GM21367 (cell line): ENCODE data around the gene KIAA1671.

ENCODE experiments used
- ATAC-seq: cut with Tn5 transposase; IDR thresholded peaks from one replicate; pipeline ENCODE4 v1.9.1; 2021; ENCODE audit not compliant: unreplicated experiment

The KIAA1671 gene

GRCh38 chr22:25109878-25110595 lies 157.5 kb downstream of the KIAA1671 start:
- ATAC-seq, result no peak

- ATAC-seq, result no peak
Observed at GRCh38 chr22:25110596-25110845, 158.0 kb downstream of the KIAA1671 start.

DNA sequence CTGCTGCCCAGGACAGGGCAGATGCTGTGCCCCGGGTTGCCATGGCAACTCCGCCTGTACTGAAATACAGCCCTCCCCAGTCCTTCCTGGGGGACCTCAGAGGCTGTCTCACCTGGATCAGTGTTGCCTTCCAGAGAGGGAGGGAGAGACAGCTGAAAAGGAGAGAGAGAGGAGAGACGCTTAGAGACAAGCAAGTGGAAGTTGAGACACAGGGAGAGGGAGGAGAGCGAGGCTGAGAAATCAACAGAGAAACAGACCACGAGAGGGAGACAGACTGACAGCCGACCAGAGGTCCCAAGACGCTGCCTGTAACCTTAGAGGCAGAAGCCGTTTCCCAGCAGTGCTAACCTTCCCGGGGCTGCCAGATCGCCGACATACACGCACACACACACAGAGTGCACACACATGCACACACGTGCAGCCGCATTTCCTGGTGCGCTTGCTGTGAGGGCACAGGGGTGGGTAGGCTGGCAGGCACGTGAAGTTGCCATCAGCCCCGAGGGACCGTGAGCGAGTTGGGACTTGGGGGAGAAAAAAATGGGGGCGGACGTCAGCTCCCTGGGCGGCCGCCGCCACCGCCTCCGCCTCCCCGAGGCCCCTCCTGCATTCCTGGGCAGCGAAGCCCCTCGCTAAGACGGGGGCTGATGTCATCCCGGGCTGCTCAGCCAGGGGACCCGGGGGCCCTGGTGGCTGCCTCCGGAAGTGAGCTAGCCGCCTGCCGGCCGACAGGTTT lies 158.5 kb downstream of the KIAA1671 start:
- no peak for ATAC-seq

- no peak for ATAC-seq
Observed at GRCh38 chr22:25111579-25112517, 159.3 kb downstream of the KIAA1671 start.

- ATAC-seq, result no peak
Observed at GRCh38 chr22:25112538-25113253, 160.2 kb downstream of the KIAA1671 start.

DNA sequence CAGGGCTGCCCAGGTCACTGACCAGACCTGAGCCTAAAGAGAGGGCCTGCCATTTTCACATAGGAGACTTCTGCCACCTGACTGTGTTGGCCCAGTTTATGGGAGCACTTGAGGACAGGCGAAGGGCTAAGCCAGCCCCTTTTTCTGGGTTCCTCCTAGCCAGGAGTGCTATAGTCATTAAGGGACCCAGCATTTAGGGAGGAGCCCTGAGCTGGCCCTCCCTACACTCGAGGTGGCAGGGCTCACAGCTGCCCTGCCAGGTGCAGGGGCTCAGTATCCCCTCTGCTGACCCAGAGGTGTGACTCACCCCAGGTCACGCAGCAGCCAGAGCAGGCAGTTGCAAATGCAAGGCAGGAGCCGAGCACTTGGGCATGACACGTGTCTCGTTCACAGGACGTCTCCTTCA lies 160.8 kb downstream of the KIAA1671 start:
- no peak for ATAC-seq

DNA sequence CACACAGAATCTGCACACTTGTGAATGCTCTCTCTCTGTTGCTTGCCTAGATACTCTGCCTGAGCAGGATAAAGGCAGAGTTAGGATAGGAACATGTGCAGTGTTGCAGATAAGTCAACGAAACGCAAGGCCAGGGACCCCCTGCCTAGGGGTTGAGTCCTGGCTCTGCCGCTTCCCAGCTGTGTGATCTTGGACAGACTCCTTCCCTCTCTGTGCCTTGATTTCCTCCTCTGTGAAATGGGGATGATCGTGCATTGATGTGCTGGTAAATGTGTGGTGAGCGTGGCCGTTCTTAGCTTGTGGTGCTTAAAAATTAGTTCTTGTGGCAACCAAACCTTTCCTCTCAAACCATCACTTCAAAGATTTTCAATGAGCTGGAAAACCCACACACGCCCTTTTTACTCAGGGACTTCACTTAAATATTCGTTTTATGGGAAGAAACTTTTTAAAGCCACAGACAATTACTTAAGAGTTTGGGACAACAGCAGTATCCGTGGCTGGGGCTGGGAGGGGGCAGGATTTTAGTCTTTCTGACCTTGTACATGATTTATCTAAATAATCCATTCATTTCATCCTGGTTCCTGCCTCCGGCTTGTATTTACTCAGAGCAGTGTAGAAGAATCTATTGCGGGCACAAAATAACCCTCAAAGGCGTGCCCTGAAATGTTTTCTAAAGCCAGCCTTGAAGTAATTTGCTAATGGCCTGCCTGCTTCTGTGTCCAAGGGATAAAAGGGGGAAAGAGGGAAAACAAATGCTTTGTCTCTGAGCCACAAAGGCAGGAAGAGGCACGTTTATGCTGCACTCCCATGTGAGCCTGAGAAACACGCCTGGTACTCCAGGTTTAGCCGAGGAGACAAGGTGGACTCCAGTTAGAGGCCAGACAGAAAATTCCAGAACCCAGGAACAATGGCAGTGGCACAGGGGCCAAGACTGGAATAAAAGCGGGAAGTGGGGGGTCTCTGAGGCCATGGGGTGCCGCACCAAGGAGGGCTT lies 162.2 kb downstream of the KIAA1671 start:
- ATAC-seq, result no peak

DNA sequence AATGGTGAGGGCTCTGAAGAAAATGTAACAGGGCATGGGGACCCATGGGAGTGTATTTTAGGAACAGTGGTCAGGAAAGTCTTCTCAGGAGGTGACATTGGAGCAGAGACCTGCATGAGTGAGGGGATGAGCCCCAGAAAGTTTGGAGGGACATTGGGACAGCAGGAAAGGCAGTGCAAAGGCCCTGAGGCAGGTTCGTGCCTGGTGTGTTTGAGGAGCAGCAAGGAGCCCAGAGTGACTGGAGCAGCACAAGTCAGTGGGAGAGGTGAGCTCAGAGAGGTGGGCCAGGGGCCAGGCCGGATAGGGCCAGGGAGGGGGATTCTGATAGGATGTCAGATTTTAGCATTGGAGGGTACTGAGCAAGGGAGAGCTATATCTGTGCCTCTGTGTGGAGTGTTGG lies 167.1 kb downstream of the KIAA1671 start:
- no peak for ATAC-seq

DNA sequence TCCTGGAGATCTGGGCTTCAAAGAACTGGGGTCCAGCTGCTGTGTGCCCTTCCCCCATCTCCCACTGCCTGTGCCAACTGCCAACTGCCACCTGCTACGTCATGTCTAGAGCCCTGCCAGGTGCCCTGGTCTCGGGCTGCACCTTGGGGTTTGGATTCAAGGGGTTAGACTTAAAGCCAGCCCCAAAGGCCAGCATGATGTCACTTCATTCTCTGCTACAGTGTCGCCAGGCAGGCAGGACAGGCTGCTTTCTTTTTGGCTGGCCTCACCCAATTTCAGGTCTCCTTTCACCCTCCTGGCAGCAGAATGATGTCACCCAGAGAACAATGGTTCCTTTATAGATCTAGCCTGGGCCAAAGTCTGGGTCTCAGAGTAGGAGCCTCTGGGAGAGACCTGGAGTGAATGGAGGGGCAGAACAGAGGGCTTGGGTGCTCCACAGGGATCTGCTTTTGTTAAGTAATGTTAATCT lies 167.6 kb downstream of the KIAA1671 start:
- no peak for ATAC-seq

- no peak for ATAC-seq
Observed at GRCh38 chr22:25120761-25121212, 168.3 kb downstream of the KIAA1671 start.

DNA sequence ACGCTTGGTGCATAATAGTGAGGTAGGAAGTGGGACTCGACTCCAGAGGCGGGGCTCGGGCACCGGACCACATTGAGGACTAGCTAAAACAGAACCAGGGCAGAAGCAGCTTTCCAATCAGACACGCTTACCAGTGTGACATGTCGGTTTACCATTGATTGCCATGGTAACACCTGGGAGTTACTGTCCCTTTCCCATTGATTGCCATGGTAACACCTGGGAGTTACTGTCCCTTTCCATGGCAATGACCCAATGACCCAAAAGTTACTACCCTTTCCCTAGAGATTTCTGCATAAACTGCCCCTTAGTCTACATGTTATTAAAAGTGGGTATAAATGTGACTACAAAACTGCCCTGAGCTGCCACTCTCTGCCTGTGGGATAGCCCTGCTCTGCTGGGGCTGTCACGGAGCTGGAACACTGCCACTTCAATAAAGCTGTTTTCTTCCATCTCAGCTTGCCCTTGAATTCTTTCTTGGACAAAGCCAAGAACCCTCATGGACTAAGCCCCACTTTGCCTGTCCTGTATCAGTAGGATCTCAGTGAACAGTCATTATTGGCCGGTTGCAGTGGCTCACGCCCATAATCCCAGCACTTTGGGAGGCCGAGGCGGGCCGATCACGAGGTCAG lies 169.7 kb downstream of the KIAA1671 start:
- ATAC-seq, result no peak

DNA sequence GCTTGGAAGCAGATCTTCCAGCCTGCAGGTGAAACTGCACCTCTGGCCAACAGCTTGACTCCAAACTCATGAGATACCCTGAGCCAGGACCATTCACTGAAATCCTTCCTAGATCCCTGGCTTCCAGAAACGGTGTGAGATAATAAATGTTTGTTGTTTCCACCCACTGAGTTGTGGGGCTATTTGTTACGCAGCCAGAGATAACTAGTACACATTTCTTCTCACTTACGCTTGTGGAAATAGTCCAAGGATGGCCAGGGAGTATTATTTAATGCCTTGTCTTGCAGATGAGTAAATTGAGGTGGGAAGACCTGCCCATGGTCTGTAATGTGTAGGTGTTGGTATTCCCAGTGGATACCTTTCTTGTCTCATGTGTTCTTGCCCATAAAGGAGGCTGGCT lies 171.2 kb downstream of the KIAA1671 start:
- no peak for ATAC-seq

- ATAC-seq, result no peak
Observed at GRCh38 chr22:25125693-25126357, 173.3 kb downstream of the KIAA1671 start.

DNA sequence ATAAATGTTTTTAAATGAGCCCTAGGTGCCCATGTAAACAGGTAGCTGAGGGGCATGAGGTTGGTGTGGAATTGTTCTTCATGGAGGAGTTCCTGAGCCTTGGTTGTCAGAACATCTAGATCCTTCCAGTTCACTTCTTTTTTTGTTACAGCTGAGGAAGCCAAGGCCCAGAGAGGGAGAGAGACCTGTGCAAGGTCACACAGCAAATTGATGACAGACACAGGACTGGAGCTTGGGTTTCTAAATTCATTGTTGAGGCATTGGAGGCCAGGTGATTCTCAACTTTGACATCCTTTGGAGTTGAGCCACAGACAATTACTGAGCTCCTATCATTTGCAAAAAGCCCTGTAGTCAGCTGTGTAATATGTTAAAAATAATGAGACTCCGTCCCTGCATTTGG lies 174.0 kb downstream of the KIAA1671 start:
- no peak for ATAC-seq

GRCh38 chr22:25127318-25127717 lies 174.8 kb downstream of the KIAA1671 start:
- ATAC-seq, result no peak

- no peak for ATAC-seq
Observed at GRCh38 chr22:25130462-25130861, 177.9 kb downstream of the KIAA1671 start.

DNA sequence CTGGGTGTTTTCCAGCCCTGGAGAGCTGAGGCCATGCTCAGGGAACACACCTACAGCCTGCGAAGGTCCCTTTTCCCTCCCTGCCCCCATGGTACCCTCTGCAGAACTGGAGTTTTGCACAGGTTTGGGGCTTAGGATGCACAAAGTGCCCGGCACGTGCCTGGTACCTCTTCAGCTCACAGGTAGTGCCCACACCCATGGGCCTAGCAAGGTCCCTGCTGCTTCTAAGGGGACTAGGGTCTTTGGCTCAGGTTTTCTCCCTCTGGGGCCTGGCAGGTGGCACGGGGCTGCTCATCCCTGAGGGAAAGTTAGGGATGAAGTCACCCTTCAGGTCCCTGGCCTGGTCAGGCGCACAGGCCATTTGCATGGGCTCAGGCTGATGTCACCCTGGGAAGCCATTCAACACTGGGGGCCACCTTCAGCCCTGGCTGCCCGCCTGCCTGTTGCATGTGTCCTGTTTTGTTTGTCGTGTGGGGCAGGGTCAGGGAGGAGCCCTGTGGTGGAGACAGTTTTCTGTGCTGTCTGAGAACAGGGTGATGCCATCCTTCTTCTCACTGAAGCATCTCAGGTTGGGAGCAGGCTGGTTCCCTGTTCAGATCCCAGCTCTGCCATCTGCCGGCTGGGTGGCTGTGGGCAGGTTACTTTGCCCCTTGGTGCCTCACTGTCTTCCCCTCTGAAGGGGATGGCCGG lies 178.8 kb downstream of the KIAA1671 start:
- no peak for ATAC-seq

DNA sequence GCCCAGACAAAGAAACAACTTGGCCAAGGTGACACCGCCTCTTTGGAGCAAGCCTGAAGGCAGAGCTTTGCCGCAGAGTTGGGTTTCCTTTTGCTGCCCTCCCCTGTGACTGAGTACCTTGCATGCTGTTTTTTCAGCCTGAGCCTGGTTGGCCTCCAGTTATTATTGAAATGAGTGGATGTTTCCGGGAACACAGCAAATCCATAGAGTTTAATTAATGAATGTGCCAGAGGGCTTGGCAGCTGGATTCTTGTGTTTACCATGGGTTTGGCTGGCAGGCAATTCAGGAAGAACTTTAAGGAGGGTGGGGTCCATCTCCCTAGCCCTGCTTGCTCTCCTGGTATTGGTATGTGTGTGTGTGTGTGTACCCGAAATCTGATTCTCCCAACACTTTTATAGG lies 181.5 kb downstream of the KIAA1671 start:
- ATAC-seq, result no peak
